ENCODE measurements around the gene TFEB.
A peak's percentile ranks its signal among the peaks of the same experiment; 100 is the strongest.

Gene TFEB

DNA sequence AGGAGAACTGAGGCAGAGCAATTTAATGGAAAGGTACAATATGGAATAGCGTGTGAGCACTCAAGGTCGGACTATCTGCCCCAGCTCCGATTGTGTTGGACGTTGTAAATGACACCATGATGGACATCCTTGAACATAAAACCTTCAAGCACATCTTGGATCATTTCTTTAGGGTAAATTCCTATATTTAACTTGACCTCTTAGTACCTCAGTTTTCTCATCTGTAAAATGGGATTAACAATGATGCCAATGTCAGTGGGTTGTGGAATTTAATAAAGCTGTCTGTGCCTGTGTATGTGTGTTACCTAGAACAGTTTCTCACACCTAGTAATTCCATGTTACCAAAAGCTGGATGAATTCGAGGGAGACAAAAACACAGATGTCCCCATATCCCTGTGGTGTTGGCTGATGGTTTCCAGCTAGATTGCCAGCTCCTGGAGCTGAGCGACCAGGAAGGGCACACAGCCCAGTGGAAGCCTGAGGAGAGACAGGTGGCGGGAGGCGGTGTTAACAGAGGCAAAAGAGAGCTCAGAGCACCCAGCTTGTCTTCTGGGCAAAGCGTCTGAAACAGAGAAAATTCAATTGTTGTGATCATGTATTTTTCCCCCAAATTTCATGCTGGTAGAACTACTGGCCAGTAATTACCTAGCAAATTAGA lies 64.6 kb downstream of the TFEB start (continued):
- TF ChIP-seq, protein P1, sequence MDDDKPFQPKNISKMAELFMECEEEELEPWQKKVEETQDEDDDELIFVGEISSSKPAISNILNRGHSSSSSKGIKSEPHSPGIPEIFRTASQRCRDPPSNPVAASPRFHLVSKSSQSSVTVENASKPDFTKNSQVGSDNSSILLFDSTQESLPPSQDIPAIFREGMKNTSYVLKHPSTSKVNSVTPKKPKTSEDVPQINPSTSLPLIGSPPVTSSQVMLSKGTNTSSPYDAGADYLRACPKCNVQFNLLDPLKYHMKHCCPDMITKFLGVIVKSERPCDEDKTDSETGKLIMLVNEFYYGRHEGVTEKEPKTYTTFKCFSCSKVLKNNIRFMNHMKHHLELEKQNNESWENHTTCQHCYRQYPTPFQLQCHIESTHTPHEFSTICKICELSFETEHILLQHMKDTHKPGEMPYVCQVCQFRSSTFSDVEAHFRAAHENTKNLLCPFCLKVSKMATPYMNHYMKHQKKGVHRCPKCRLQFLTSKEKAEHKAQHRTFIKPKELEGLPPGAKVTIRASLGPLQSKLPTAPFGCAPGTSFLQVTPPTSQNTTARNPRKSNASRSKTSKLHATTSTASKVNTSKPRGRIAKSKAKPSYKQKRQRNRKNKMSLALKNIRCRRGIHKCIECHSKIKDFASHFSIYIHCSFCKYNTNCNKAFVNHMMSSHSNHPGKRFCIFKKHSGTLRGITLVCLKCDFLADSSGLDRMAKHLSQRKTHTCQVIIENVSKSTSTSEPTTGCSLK (tag by site-specific recombination; IDR thresholded peaks at IDR 0.05), result no peak
- TF ChIP-seq ZNF223 (tag by site-specific recombination; IDR thresholded peaks at IDR 0.05) (no peak), MZF1 (tag by site-specific recombination; IDR thresholded peaks at IDR 0.05; ENCODE audit: borderline replicate concordance) (no peak), ZNF239 (tag by site-specific recombination; IDR thresholded peaks at IDR 0.05) (no peak), ZNF548 (tag by site-specific recombination; IDR thresholded peaks at IDR 0.05) (no peak)

DNA sequence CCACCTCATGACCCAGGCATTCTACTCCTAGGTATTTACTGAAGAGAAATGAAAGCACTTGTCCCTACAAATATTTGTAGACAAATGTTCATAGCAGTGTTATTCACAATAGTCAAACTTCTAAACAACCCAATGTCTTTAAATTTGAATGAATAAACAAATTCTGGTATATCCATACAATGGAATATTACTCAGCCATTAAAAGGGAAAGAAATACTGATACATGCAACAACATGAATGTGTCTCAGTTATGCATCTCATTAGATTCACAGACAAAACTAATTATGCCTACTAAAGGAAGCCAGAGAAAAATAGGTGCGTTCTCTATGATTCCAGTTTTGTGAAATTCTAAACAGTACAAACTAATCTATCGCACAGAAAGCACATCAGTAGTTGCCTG lies 66.4 kb downstream of the TFEB start:
- no peak overlapping the region for H3K27ac ChIP-seq (ENCODE audit: extremely low read depth, low read depth, low read length)
- TF ChIP-seq ZNF146 (tag by site-specific recombination; IDR thresholded peaks at IDR 0.05) (peak; percentile 74; the same call in 1 of the 2 replicates), ZNF623 (tag by site-specific recombination; IDR thresholded peaks at IDR 0.05) (no peak), ZBTB17 (tag by site-specific recombination; IDR thresholded peaks at IDR 0.05) (no peak)
- ChIA-PET POLR2A (no interaction called here), CTCF (no interaction called here)
- no peaks in the 10 kb centered on the region for H3K4me1 ChIP-seq (ENCODE audit: control insufficient read depth, insufficient read depth, low read length)
- no peaks in the 10 kb centered on the region for H3K9me3 ChIP-seq (ENCODE audit: control insufficient read depth, insufficient read depth, low read depth, low read length)
- H3K4me3 ChIP-seq (ENCODE audit: low read depth, low read length), result no peak overlapping the region
- H3K36me3 ChIP-seq (ENCODE audit: control insufficient read depth in 2 of 2, insufficient read depth in 1 of 2, low read length in 2 of 2), result no peaks in the 10 kb centered on the region

DNA sequence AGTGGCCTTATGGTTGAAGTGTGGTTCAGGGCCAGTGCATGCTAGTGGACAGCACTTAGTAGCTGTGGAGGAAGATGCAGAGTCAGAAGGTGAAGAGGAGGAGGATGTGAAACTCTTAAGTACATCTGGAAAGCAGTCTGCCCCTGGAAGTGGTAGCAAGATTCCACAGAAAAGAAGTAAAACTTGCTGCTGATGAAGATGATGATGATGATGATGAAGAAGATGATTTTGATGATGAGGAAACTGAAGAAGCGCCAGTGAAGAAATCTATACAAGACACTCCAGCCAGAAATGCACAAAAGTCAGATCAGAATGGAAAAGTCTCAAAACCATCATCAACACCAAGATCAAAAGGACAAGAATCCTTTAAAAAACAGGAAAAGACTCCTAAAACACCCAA lies 68.2 kb downstream of the TFEB start:
- POLR2A ChIA-PET, result no interaction called here
- no peak overlapping the region for H3K27ac ChIP-seq (ENCODE audit: extremely low read depth, low read depth, low read length)
- CTCF ChIA-PET, result interaction anchor here (1.5 kb wide), 1 partner anchor 64 kb away, joined by 4 read pairs; no protein-coding TSS in a partner anchor
- H3K4me1 ChIP-seq (ENCODE audit: control insufficient read depth, insufficient read depth, low read length), result no peaks in the 10 kb centered on the region
- H3K9me3 ChIP-seq (ENCODE audit: control insufficient read depth, insufficient read depth, low read depth, low read length), result no peaks in the 10 kb centered on the region
- no peak overlapping the region for H3K4me3 ChIP-seq (ENCODE audit: low read depth, low read length)
- no peak for TF ChIP-seq ZFP3 (tag by site-specific recombination; IDR thresholded peaks at IDR 0.05; ENCODE audit: low read depth)
- TF ChIP-seq, protein P2, sequence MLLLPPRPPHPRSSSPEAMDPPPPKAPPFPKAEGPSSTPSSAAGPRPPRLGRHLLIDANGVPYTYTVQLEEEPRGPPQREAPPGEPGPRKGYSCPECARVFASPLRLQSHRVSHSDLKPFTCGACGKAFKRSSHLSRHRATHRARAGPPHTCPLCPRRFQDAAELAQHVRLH (tag by site-specific recombination; IDR thresholded peaks at IDR 0.05), result no peak
- TF ChIP-seq, protein P3, sequence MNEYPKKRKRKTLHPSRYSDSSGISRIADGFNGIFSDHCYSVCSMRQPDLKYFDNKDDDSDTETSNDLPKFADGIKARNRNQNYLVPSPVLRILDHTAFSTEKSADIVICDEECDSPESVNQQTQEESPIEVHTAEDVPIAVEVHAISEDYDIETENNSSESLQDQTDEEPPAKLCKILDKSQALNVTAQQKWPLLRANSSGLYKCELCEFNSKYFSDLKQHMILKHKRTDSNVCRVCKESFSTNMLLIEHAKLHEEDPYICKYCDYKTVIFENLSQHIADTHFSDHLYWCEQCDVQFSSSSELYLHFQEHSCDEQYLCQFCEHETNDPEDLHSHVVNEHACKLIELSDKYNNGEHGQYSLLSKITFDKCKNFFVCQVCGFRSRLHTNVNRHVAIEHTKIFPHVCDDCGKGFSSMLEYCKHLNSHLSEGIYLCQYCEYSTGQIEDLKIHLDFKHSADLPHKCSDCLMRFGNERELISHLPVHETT (tag by site-specific recombination; IDR thresholded peaks at IDR 0.05), result no peak
- TF ChIP-seq, protein P4, sequence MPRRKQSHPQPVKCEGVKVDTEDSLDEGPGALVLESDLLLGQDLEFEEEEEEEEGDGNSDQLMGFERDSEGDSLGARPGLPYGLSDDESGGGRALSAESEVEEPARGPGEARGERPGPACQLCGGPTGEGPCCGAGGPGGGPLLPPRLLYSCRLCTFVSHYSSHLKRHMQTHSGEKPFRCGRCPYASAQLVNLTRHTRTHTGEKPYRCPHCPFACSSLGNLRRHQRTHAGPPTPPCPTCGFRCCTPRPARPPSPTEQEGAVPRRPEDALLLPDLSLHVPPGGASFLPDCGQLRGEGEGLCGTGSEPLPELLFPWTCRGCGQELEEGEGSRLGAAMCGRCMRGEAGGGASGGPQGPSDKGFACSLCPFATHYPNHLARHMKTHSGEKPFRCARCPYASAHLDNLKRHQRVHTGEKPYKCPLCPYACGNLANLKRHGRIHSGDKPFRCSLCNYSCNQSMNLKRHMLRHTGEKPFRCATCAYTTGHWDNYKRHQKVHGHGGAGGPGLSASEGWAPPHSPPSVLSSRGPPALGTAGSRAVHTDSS (tag by site-specific recombination; IDR thresholded peaks at IDR 0.05), result peak; percentile 91
- no peaks in the 10 kb centered on the region for H3K36me3 ChIP-seq (ENCODE audit: control insufficient read depth in 2 of 2, insufficient read depth in 1 of 2, low read length in 2 of 2)

DNA sequence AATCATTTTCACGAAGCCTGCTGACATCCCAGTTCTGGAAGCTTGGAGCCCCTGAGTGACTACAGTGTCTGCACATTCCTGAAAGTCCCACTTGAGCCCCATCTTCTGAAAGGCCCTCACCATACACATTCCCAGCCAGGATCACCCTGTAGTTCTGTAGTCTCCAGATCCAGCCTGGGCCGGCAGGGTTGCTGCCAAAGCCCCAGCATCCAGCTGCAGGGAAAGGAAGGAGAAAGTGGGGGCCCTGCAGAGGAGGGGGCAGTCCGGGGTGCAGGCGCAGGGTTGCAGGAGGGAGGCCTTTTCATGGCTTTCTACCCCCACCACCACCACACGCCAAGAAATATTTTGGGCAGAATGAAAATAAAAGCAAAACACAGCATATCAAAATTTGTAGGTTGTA lies 71.1 kb downstream of the TFEB start:
- H3K4me1 ChIP-seq (ENCODE audit: control insufficient read depth, insufficient read depth, low read length), result no peaks in the 10 kb centered on the region
- CTCF ChIA-PET, result interaction anchor here (0.6 to 1.7 kb wide), 2 partner anchors 213 to 296 kb away, joined by 3 to 4 read pairs; no protein-coding TSS in a partner anchor
- POLR2A ChIA-PET, result no interaction called here
- no peak overlapping the region for H3K4me3 ChIP-seq (ENCODE audit: low read depth, low read length)
- no peak overlapping the region for H3K27ac ChIP-seq (ENCODE audit: extremely low read depth, low read depth, low read length)
- H3K9me3 ChIP-seq (ENCODE audit: control insufficient read depth, insufficient read depth, low read depth, low read length), result no peaks in the 10 kb centered on the region
- H3K36me3 ChIP-seq (ENCODE audit: control insufficient read depth in 2 of 2, insufficient read depth in 1 of 2, low read length in 2 of 2), result no peaks in the 10 kb centered on the region
- TF ChIP-seq, protein P5, sequence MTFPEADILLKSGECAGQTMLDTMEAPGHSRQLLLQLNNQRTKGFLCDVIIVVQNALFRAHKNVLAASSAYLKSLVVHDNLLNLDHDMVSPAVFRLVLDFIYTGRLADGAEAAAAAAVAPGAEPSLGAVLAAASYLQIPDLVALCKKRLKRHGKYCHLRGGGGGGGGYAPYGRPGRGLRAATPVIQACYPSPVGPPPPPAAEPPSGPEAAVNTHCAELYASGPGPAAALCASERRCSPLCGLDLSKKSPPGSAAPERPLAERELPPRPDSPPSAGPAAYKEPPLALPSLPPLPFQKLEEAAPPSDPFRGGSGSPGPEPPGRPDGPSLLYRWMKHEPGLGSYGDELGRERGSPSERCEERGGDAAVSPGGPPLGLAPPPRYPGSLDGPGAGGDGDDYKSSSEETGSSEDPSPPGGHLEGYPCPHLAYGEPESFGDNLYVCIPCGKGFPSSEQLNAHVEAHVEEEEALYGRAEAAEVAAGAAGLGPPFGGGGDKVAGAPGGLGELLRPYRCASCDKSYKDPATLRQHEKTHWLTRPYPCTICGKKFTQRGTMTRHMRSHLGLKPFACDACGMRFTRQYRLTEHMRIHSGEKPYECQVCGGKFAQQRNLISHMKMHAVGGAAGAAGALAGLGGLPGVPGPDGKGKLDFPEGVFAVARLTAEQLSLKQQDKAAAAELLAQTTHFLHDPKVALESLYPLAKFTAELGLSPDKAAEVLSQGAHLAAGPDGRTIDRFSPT (tag by site-specific recombination; IDR thresholded peaks at IDR 0.05), result no peak
- TF ChIP-seq ZBTB8A (tag by site-specific recombination; IDR thresholded peaks at IDR 0.05) (no peak), ZNF768 (tag by site-specific recombination; IDR thresholded peaks at IDR 0.05) (no peak), ZSCAN30 (tag by site-specific recombination; IDR thresholded peaks at IDR 0.05) (no peak), ZNF311 (tag by site-specific recombination; IDR thresholded peaks at IDR 0.05; ENCODE audit: borderline replicate concordance) (no peak), ZSCAN16 (tag by site-specific recombination; IDR thresholded peaks at IDR 0.05) (no peak)
- TF ChIP-seq, protein P6, sequence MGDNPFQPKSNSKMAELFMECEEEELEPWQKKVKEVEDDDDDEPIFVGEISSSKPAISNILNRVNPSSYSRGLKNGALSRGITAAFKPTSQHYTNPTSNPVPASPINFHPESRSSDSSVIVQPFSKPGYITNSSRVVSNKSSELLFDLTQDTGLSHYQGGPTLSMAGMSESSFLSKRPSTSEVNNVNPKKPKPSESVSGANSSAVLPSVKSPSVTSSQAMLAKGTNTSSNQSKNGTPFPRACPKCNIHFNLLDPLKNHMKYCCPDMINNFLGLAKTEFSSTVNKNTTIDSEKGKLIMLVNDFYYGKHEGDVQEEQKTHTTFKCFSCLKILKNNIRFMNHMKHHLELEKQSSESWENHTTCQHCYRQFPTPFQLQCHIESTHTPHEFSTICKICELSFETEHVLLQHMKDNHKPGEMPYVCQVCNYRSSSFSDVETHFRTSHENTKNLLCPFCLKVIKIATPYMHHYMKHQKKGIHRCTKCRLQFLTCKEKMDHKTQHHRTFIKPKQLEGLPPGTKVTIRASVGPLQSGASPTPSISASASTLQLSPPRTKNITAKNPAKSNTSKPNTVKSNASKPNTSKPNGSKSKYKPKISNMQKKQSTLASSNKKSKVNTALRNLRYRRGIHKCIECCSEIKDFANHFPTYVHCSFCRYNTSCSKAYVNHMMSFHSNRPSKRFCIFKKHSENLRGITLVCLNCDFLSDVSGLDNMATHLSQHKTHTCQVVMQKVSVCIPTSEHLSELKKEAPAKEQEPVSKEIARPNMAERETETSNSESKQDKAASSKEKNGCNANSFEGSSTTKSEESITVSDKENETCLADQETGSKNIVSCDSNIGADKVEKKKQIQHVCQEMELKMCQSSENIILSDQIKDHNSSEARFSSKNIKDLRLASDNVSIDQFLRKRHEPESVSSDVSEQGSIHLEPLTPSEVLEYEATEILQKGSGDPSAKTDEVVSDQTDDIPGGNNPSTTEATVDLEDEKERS (tag by site-specific recombination; IDR thresholded peaks at IDR 0.05), result no peak
